ENCODE results near the gene PRPF6.

GRCh38 chr20:64062276-64062595, 81.3 kb downstream of the PRPF6 start:
- TF ChIP-seq CTCF (IDR thresholded peaks at IDR 0.05) (no peak), POLR2A (IDR thresholded peaks at IDR 0.05) (no peak)

Data from body of pancreas (tissue), 4 donors.